Hepatocyte (in vitro differentiated cells): ENCODE data around the gene DIPK1A. TPM values are rescaled to one million over a fixed set of nuclear protein-coding genes. Genes with fewer than 3 reads are reported as not detected.
A peak's percentile ranks its signal among the peaks of the same experiment; 100 is the strongest.

ENCODE experiments used
- DNase-seq: peaks from one replicate; pipeline ENCODE4 v3.0.0-alpha.2; 2016; ENCODE audit warnings: low spot score
- H2AFZ ChIP-seq: fragments of 200-600 bp; sonication (generic); 2 replicates; pipeline ENCODE4 v1.6.0; 2016; ENCODE audit warnings: antibody characterized with exemption, mild to moderate bottlenecking
- H3K27ac ChIP-seq: fragments of 200-600 bp; sonication (generic); 2 replicates; pipeline ENCODE4 v1.5.1; 2016; ENCODE audit warnings: mild to moderate bottlenecking
- H3K27me3 ChIP-seq: fragments of 200-600 bp; sonication (generic); 2 replicates; pipeline ENCODE4 v1.6.1; 2016
- H3K36me3 ChIP-seq: fragments of 200-600 bp; sonication (generic); replicated peaks from 2 replicates; pipeline ENCODE4 v1.5.1; 2016; ENCODE audit warnings: low read depth; ENCODE audit not compliant: insufficient read depth
- H3K4me1 ChIP-seq: fragments of 200-600 bp; sonication (generic); 2 replicates; pipeline ENCODE4 v1.5.1; 2016; ENCODE audit warnings: mild to moderate bottlenecking, moderate library complexity; ENCODE audit not compliant: insufficient read depth
- H3K4me2 ChIP-seq: fragments of 200-600 bp; sonication (generic); 2 replicates; pipeline ENCODE4 v1.6.0; 2016
- H3K4me3 ChIP-seq: fragments of 200-600 bp; sonication (generic); 2 replicates; pipeline ENCODE4 v1.5.1; 2016; ENCODE audit warnings: mild to moderate bottlenecking
- H3K79me2 ChIP-seq: fragments of 200-600 bp; sonication (generic); 2 replicates; pipeline ENCODE4 v1.6.0; 2017; ENCODE audit warnings: mild to moderate bottlenecking
- H3K9me2 ChIP-seq: fragments of 200-600 bp; sonication (generic); replicated peaks from 2 replicates; pipeline ENCODE4 v1.6.0; 2017; ENCODE audit warnings: mild to moderate bottlenecking; ENCODE audit not compliant: insufficient read depth
- H3K9me3 ChIP-seq: fragments of 200-600 bp; sonication (generic); 2 replicates; pipeline ENCODE4 v1.5.1; 2016; ENCODE audit warnings: low read depth, mild to moderate bottlenecking
- H4K20me1 ChIP-seq: fragments of 200-600 bp; sonication (generic); 2 replicates; pipeline ENCODE4 v1.6.0; 2016; ENCODE audit warnings: mild to moderate bottlenecking; ENCODE audit not compliant: insufficient read depth, poor library complexity, severe bottlenecking
- CTCF ChIP-seq: fragments of 200-600 bp; sonication (generic); IDR thresholded peaks from 2 replicates; pipeline ENCODE4 v1.5.1; 2016; ENCODE audit warnings: antibody characterized with exemption, mild to moderate bottlenecking; ENCODE audit not compliant: poor library complexity
- EZH2 ChIP-seq: fragments of 200-600 bp; sonication (generic); IDR thresholded peaks from 2 replicates; pipeline ENCODE4 v1.6.1; 2016; ENCODE audit warnings: antibody characterized with exemption, mild to moderate bottlenecking, borderline replicate concordance
- EZH2phosphoT487 ChIP-seq: fragments of 200-600 bp; sonication (generic); IDR thresholded peaks from one replicate; pipeline ENCODE4 v1.6.1; 2018; ENCODE audit warnings: antibody characterized with exemption, mild to moderate bottlenecking, low read depth, moderate library complexity; ENCODE audit not compliant: unreplicated experiment, severe bottlenecking
- WGBS: methylation state at CpG from one replicate; pipeline ENCODE4 v1.1.6; 2016; ENCODE audit warnings: low lambda C conversion rate; ENCODE audit errors: missing lambda C conversion rate; 5-methylcytosine and 5-hydroxymethylcytosine counted together
- polyA plus RNA-seq: library from polyadenylated mRNA; unstranded; fragments of >200 nt; fragmentation: Nextera tagmentation; extraction: Ambion mirVana; gene quantifications from 2 replicates; pipeline ENCODE4 v1.2.1, GENCODE V29; 2016
- total RNA-seq: library from RNA; depleted of rRNA; stranded (reverse); fragments of >200 nt; gene quantifications from 2 replicates; pipeline ENCODE4 v1.2.3, GENCODE V29; 2014

DIPK1A gene
- total and polyA plus RNA-seq, 2 experiments from 2014 or later: 18.0 to 19.7 TPM

DNA sequence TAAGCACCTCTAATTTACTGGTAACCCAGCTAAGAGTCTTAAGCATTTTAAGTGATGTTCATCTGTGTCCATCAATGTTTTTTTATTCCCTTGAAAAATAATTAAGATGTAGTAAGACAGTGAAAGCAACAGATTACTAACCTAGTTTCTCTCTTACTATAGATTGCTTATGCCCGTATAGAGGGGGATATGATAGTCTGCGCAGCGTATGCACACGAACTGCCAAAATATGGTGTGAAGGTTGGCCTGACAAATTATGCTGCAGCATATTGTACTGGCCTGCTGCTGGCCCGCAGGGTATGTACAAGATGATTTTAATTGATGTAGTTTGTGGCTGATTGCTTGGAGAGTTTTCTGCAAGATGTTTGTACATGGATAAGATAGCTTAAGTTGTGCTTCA lies 126.6 kb downstream of the DIPK1A start:
- H4K20me1 ChIP-seq: peaks cover 74% of the 10 kb centered on the region
- H3K79me2 ChIP-seq: peaks cover 77% of the 10 kb centered on the region
- no peak overlapping the region for H2AFZ ChIP-seq
- peaks cover 3% of the 10 kb centered on the region for H3K36me3 ChIP-seq
- no peak overlapping the region for H3K27ac ChIP-seq
- no peaks in the 10 kb centered on the region for H3K27me3 ChIP-seq
- DNase-seq: no peak
- no peaks in the 10 kb centered on the region for H3K9me3 ChIP-seq
- H3K4me2 ChIP-seq: peak overlapping the region; percentile 83
- WGBS: 89% methylated on average over 5 of the region's 5 CpGs
- no peaks in the 10 kb centered on the region for H3K9me2 ChIP-seq
- no peak overlapping the region for H3K4me3 ChIP-seq
- H3K4me1 ChIP-seq: peaks cover 21% of the 10 kb centered on the region
- TF ChIP-seq EZH2phosphoT487 (no peak), CTCF (no peak), EZH2 (no peak)

- Histone ChIP-seq H3K9me2 (no peaks in the 10 kb centered on the region), H4K20me1 (peaks cover 66% of the 10 kb centered on the region)
Measured at GRCh38 chr1:92833840-92834239, 127.4 kb downstream of the DIPK1A start.

DNA sequence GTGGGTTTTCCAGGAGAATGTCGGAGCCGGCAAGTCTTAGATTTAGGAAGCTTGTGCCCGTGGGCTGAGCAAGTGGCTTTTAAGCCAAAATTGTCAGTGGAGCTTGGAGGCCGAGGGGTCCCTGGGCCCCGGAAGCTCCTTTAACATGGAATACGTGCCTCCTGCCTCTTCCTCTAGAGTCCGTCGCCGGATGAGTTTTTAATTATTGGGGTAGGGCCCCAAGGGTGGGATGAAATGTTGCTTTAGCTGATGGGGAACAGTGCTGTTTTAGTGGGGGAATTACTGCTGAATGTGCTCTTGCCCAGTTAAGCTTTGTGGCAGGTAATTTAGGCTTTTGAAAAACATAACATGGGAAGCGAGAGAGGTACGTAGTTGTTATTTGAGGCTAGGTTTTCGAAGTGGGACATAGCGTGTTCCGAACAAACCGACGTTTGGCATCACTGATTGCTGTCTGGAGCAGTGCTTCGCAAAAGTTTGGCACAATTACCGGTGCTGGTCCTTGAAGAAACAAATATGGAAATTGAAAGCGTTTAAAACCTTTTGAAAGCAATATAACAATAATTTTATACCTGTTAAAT lies 128.6 kb downstream of the DIPK1A start:
- Histone ChIP-seq H3K36me3 (no peaks in the 10 kb centered on the region), H3K79me2 (peaks cover 57% of the 10 kb centered on the region), H3K9me2 (no peaks in the 10 kb centered on the region), H3K27me3 (no peaks in the 10 kb centered on the region), H3K9me3 (no peaks in the 10 kb centered on the region), H3K4me1 (peaks cover 21% of the 10 kb centered on the region), H3K4me3 (peak overlapping the region; percentile 97), H4K20me1 (peaks cover 54% of the 10 kb centered on the region), H3K27ac (peak overlapping the region; percentile 92), H3K4me2 (peak overlapping the region; percentile 83), H2AFZ (peak overlapping the region; percentile 73)
- 2% methylated on average over 19 of the region's 19 CpGs for WGBS
- DNase-seq: no peak
- TF ChIP-seq CTCF (no peak), EZH2phosphoT487 (no peak), EZH2 (no peak)

More at GRCh38 chr1:92833840-92834239, 127.4 kb downstream of the DIPK1A start:
- no peak for DNase-seq
- H2AFZ ChIP-seq: no peak overlapping the region
- H3K27ac ChIP-seq: no peak overlapping the region
- H3K9me3 ChIP-seq: no peaks in the 10 kb centered on the region
- peak overlapping the region; percentile 97 for H3K4me3 ChIP-seq
- TF ChIP-seq EZH2 (no peak), EZH2phosphoT487 (no peak), CTCF (no peak)
- H3K4me1 ChIP-seq: peaks cover 21% of the 10 kb centered on the region
- peak overlapping the region; percentile 83 for H3K4me2 ChIP-seq
- no peaks in the 10 kb centered on the region for H3K36me3 ChIP-seq
- H3K27me3 ChIP-seq: no peaks in the 10 kb centered on the region
- peaks cover 70% of the 10 kb centered on the region for H3K79me2 ChIP-seq
- 76% methylated on average over 5 of the region's 5 CpGs for WGBS
